ENCODE results near the gene RBP2. TPM values are rescaled to one million over a fixed set of nuclear protein-coding genes. Genes with fewer than 3 reads are reported as not detected.
A peak's percentile ranks its signal among the peaks of the same experiment; 100 is the strongest.

RBP2 gene
- total RNA-seq, 1 donor from 2014 or later = not detected

DNA sequence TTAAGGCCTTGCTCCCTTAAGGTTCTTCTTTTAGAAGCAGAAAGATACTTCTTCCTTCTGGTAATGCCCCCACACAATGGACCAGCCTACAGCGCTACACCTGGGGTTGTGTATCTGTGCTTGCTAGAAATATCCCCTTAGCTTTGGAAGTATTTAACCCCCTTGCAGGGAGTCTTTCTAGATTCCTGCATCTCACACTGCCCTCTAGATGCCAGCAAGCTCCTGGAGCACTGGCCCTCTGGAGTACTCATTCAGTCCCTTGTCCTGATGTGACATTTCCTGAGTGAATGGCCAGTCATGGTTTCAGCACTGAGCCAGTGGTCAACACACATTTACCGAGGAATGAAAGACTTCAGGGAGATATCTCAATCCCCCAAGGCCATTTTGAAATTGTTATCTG is 30.4 kb upstream of the RBP2 start:
- Histone ChIP-seq H3K79me2 (ENCODE audit: low read depth) (no peaks in the 10 kb centered on the region), H4K20me1 (ENCODE audit: low read depth) (no peaks in the 10 kb centered on the region), H3K9ac (no peak overlapping the region), H3K4me1 (no peaks in the 10 kb centered on the region), H2AFZ (replicated peaks) (no peak overlapping the region), H3K4me2 (no peak overlapping the region), H3F3A (ENCODE audit: low read depth) (no peaks in the 10 kb centered on the region), H3K27ac (no peak overlapping the region), H3K36me3 (no peaks in the 10 kb centered on the region), H3K9me3 (ENCODE audit: low read depth) (no peaks in the 10 kb centered on the region), H3K4me3 (no peak overlapping the region), H3K27me3 (no peaks in the 10 kb centered on the region)
- Mint-ChIP-seq H3K4me3 (no peak overlapping the region), H3K36me3 (no peaks in the 10 kb centered on the region), H3K9me3 (no peaks in the 10 kb centered on the region), H3K27me3 (ENCODE audit: insufficient read depth, low read depth) (no peaks in the 10 kb centered on the region), H3K4me1 (no peaks in the 10 kb centered on the region), H3K27ac (no peak overlapping the region)
- peak; percentile 12 for DNase-seq (ENCODE audit: low spot score)
- TF ChIP-seq CTCF (IDR thresholded peaks at IDR 0.05) (peak; percentile 5), EZH2phosphoT487 (IDR thresholded peaks at IDR 0.05) (no peak), EZH2 (IDR thresholded peaks at IDR 0.05) (no peak)

DNA sequence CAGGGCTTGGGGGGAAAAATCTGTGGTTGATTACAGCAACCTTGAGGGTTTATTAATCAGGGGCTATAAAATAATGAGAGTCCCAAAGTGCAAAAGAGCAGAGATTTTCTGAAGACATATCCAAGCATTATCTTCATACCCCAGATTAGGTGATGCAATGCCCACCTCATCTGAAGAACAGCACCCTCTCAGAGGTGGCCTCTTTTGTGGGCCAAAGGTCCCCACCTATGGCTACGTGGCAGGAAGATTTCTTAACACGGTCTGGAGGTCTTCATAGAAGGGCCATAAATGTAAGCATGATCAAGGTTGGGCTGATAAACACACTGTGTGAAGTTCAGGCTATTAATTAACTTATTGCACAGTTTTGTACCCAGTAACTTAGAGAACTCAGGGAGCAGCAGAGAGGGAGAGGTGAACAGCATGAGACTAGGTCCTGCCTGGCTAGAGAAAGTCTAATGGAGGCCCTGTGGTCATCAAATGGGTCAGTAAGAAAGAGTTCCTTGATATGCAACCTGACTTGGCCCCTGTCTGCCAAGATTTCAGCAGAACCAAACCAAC is 29.6 kb upstream of the RBP2 start:
- no peak for DNase-seq (ENCODE audit: low spot score)
- H3K4me3 Mint-ChIP-seq = no peak overlapping the region
- H3F3A ChIP-seq (ENCODE audit: low read depth) = no peaks in the 10 kb centered on the region
- no peak overlapping the region for H3K4me3 ChIP-seq
- no peaks in the 10 kb centered on the region for H4K20me1 ChIP-seq (ENCODE audit: low read depth)
- no peak overlapping the region for H3K9ac ChIP-seq
- no peaks in the 10 kb centered on the region for H3K27me3 Mint-ChIP-seq (ENCODE audit: insufficient read depth, low read depth)
- H3K36me3 Mint-ChIP-seq = no peaks in the 10 kb centered on the region
- no peaks in the 10 kb centered on the region for H3K4me1 ChIP-seq
- H3K27ac ChIP-seq = no peak overlapping the region
- no peaks in the 10 kb centered on the region for H3K27me3 ChIP-seq
- H3K4me1 Mint-ChIP-seq = no peaks in the 10 kb centered on the region
- TF ChIP-seq EZH2phosphoT487 (IDR thresholded peaks at IDR 0.05) = no peak
- TF ChIP-seq EZH2 (IDR thresholded peaks at IDR 0.05) = no peak
- TF ChIP-seq CTCF (IDR thresholded peaks at IDR 0.05) = no peak
- H3K36me3 ChIP-seq = no peaks in the 10 kb centered on the region
- H3K4me2 ChIP-seq = no peak overlapping the region
- H3K79me2 ChIP-seq (ENCODE audit: low read depth) = no peaks in the 10 kb centered on the region
- H2AFZ ChIP-seq (replicated peaks) = no peak overlapping the region
- H3K9me3 Mint-ChIP-seq = no peaks in the 10 kb centered on the region
- H3K27ac Mint-ChIP-seq = no peak overlapping the region
- H3K9me3 ChIP-seq (ENCODE audit: low read depth) = no peaks in the 10 kb centered on the region

DNA sequence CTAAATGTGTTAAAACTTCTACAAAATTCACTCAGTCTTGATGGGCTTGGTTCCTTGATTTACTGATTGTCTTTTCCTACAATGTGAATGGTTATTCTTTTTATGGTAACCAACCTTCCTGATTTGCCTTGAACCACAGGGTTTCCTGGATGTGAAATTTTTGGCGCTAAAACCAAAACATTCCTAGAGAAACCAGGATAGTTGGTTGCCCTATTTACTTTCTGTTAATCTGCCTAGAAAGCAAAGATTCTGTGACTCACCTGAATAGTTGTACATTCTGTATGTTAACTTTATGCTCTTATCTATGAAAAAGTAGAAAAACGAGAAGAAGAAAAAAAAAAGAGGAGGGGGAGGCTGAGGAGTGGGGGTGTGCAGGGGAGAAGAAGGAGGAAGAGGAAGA is 23.2 kb upstream of the RBP2 start:
- Histone ChIP-seq H3K4me2 (no peak overlapping the region), H3K4me1 (no peaks in the 10 kb centered on the region), H2AFZ (replicated peaks) (no peak overlapping the region), H4K20me1 (ENCODE audit: low read depth) (no peaks in the 10 kb centered on the region), H3K4me3 (no peak overlapping the region), H3F3A (ENCODE audit: low read depth) (peaks cover 3% of the 10 kb centered on the region), H3K27ac (no peak overlapping the region), H3K9me3 (ENCODE audit: low read depth) (no peaks in the 10 kb centered on the region), H3K36me3 (no peaks in the 10 kb centered on the region), H3K27me3 (no peaks in the 10 kb centered on the region), H3K79me2 (ENCODE audit: low read depth) (no peaks in the 10 kb centered on the region), H3K9ac (no peak overlapping the region)
- H3K4me3 Mint-ChIP-seq = no peak overlapping the region
- DNase-seq (ENCODE audit: low spot score) = no peak
- H3K27ac Mint-ChIP-seq = no peak overlapping the region
- H3K4me1 Mint-ChIP-seq = no peaks in the 10 kb centered on the region
- H3K36me3 Mint-ChIP-seq = peaks cover 5% of the 10 kb centered on the region
- H3K27me3 Mint-ChIP-seq (ENCODE audit: insufficient read depth, low read depth) = no peaks in the 10 kb centered on the region
- peaks cover 13% of the 10 kb centered on the region for H3K9me3 Mint-ChIP-seq
- TF ChIP-seq EZH2 (IDR thresholded peaks at IDR 0.05) = no peak
- TF ChIP-seq CTCF (IDR thresholded peaks at IDR 0.05) = no peak
- TF ChIP-seq EZH2phosphoT487 (IDR thresholded peaks at IDR 0.05) = no peak
